WTC11 (cell line): ENCODE results near the gene TMEM229B.

ENCODE experiments used
- E2F5 ChIP-seq: sonication (generic); formaldehyde crosslinking; IDR thresholded peaks from 2 replicates; pipeline ENCODE4 v1.8.1; 2022; ENCODE audit warnings: mild to moderate bottlenecking, moderate library complexity, missing genetic modification reagents
- ESRRA ChIP-seq: sonication (generic); formaldehyde crosslinking; IDR thresholded peaks from 2 replicates; pipeline ENCODE4 v1.8.1; 2022; ENCODE audit warnings: mild to moderate bottlenecking, missing genetic modification reagents, borderline replicate concordance
- GABPB1 ChIP-seq: sonication (generic); formaldehyde crosslinking; IDR thresholded peaks from 2 replicates; pipeline ENCODE4 v1.8.1; 2023; ENCODE audit warnings: mild to moderate bottlenecking, missing genetic modification reagents
- NFYB ChIP-seq: sonication (generic); formaldehyde crosslinking; conservative IDR thresholded peaks from 2 replicates; pipeline ENCODE4 v1.8.0; 2022; ENCODE audit warnings: low read depth, missing genetic modification reagents
- TF ChIP-seq, protein P1 (sequence below): fragments of 200-600 bp; IDR thresholded peaks from 2 replicates; pipeline ENCODE4 v1.8.0; 2022; ENCODE audit warnings: antibody characterized with exemption
- TF ChIP-seq, protein P2 (sequence below): sonication (generic); formaldehyde crosslinking; IDR thresholded peaks from 2 replicates; pipeline ENCODE4 v1.8.0; 2022; ENCODE audit warnings: missing genetic modification reagents

GRCh38 chr14:67508956-67509355 lies 20.4 kb upstream of the TMEM229B start:
- TF ChIP-seq, protein P1, sequence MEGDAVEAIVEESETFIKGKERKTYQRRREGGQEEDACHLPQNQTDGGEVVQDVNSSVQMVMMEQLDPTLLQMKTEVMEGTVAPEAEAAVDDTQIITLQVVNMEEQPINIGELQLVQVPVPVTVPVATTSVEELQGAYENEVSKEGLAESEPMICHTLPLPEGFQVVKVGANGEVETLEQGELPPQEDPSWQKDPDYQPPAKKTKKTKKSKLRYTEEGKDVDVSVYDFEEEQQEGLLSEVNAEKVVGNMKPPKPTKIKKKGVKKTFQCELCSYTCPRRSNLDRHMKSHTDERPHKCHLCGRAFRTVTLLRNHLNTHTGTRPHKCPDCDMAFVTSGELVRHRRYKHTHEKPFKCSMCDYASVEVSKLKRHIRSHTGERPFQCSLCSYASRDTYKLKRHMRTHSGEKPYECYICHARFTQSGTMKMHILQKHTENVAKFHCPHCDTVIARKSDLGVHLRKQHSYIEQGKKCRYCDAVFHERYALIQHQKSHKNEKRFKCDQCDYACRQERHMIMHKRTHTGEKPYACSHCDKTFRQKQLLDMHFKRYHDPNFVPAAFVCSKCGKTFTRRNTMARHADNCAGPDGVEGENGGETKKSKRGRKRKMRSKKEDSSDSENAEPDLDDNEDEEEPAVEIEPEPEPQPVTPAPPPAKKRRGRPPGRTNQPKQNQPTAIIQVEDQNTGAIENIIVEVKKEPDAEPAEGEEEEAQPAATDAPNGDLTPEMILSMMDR, result no peak
- TF ChIP-seq NFYB (CRISPR knock-in tag) (no peak), ESRRA (CRISPR knock-in tag) (no peak), GABPB1 (no peak), E2F5 (CRISPR knock-in tag) (no peak)
- TF ChIP-seq, protein P2, sequence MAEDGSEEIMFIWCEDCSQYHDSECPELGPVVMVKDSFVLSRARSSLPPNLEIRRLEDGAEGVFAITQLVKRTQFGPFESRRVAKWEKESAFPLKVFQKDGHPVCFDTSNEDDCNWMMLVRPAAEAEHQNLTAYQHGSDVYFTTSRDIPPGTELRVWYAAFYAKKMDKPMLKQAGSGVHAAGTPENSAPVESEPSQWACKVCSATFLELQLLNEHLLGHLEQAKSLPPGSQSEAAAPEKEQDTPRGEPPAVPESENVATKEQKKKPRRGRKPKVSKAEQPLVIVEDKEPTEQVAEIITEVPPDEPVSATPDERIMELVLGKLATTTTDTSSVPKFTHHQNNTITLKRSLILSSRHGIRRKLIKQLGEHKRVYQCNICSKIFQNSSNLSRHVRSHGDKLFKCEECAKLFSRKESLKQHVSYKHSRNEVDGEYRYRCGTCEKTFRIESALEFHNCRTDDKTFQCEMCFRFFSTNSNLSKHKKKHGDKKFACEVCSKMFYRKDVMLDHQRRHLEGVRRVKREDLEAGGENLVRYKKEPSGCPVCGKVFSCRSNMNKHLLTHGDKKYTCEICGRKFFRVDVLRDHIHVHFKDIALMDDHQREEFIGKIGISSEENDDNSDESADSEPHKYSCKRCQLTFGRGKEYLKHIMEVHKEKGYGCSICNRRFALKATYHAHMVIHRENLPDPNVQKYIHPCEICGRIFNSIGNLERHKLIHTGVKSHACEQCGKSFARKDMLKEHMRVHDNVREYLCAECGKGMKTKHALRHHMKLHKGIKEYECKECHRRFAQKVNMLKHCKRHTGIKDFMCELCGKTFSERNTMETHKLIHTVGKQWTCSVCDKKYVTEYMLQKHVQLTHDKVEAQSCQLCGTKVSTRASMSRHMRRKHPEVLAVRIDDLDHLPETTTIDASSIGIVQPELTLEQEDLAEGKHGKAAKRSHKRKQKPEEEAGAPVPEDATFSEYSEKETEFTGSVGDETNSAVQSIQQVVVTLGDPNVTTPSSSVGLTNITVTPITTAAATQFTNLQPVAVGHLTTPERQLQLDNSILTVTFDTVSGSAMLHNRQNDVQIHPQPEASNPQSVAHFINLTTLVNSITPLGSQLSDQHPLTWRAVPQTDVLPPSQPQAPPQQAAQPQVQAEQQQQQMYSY (CRISPR knock-in tag), result no peak
